ENCODE data around the gene SUN5. TPM values are rescaled to one million over a fixed set of nuclear protein-coding genes. Genes with fewer than 3 reads are reported as not detected.

SUN5 gene
- total and polyA plus RNA-seq, 2 of the 8 experiments (the other 6 are each of a cell fraction or from before 2014, with no cell fraction given), result not detected

DNA sequence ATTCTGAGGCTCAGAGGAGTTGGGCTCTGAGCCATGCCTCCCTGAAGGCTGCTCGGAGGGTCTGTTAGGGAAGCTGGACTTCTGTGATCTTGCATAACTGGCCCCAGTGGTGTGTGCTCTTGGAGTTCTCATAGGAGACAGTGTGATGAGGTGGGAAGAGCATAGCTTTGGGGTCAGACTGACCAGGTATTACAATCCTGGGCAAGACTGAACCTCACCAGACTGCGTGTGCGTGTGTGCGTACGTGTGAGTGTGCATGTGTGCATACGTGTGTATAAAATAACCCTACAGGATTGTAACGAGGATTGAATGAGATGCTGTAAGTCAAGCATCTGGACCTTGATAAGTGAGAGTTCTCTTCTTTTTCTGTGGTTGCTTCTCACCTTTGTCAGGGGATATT, 13.3 kb upstream of the SUN5 start:
- DNase-seq (ENCODE audit: low read depth in 1 of 2, low spot score in 2 of 2) (no peak), FAIRE-seq (no peak)
- Histone ChIP-seq H2BK15ac (ENCODE audit: low read length) (0 out of 2 replicates have a peak overlapping the region, but pooled peaks have one; percentile 72), H3K18ac (ENCODE audit: extremely low read depth, low read length) (no peak overlapping the region), H4K8ac (ENCODE audit: extremely low read depth, insufficient read depth, low read length) (no peak overlapping the region), H3K36me3 (ENCODE audit: control insufficient read depth in 2 of 4, insufficient read depth in 4 of 4, low read length in 3 of 4) (no peaks in the 10 kb centered on the region), H3K79me2 (ENCODE audit: control insufficient read depth in 1 of 2, insufficient read depth in 2 of 2, low read length in 2 of 2) (no peaks in the 10 kb centered on the region), H3K9ac (replicated peaks in 1 of 4; ENCODE audit: extremely low read depth in 1 of 4, low read depth in 3 of 4, low read length in 3 of 4) (no peak overlapping the region), H3K27me3 (replicated peaks in 1 of 4; ENCODE audit: control insufficient read depth in 3 of 4, extremely low read depth in 1 of 4, insufficient read depth in 3 of 4, low read length in 3 of 4) (no peaks in the 10 kb centered on the region), H4K20me1 (replicated peaks in 1 of 2; ENCODE audit: control insufficient read depth in 1 of 2, insufficient read depth in 2 of 2, low read length in 2 of 2) (peaks cover 0 to 2% of the 10 kb centered on the region in 2 experiments), H2BK12ac (ENCODE audit: low read depth, low read length) (no peak overlapping the region), H4K5ac (ENCODE audit: insufficient read length, low read depth, low read length) (no peak overlapping the region), H3K79me1 (ENCODE audit: low read depth, low read length) (no peaks in the 10 kb centered on the region), H3K4me2 (ENCODE audit: insufficient read depth in 1 of 2, low read depth in 2 of 2, low read length in 2 of 2) (no peak overlapping the region), H3K27ac (ENCODE audit: low read depth, low read length) (no peak overlapping the region), H3K23ac (ENCODE audit: insufficient read length) (no peak overlapping the region), H4K91ac (replicated peaks; ENCODE audit: insufficient read length, low read length) (no peak overlapping the region), H2AK5ac (ENCODE audit: low read depth, low read length) (no peak overlapping the region), H3K56ac (replicated peaks; ENCODE audit: insufficient read length, low read depth, low read length) (no peak overlapping the region), H3K23me2 (ENCODE audit: low read depth, low read length) (no peaks in the 10 kb centered on the region), H2BK20ac (ENCODE audit: low read length) (no peak overlapping the region), H2BK120ac (replicated peaks; ENCODE audit: low read depth, low read length) (no peak overlapping the region), H3K14ac (ENCODE audit: insufficient read length) (no peak overlapping the region), H2BK5ac (ENCODE audit: low read depth, low read length) (no peak overlapping the region), H3K4me3 (ENCODE audit: extremely low read depth in 1 of 4, insufficient read depth in 2 of 4, low read depth in 3 of 4, low read length in 4 of 4) (no peak overlapping the region), H3K4ac (replicated peaks; ENCODE audit: insufficient read length, low read depth, low read length) (no peak overlapping the region), H2AFZ (ENCODE audit: low read length) (no peak overlapping the region), H3K4me1 (replicated peaks in 1 of 4; ENCODE audit: control insufficient read depth in 3 of 4, insufficient read depth in 4 of 4, low read length in 3 of 4) (peaks cover 0 to 11% (median 0%) of the 10 kb centered on the region in 4 experiments; a peak in 1 of 7 replicates), H3K9me3 (ENCODE audit: insufficient read depth in 2 of 2, low read depth in 1 of 2, low read length in 1 of 2) (no peaks in the 10 kb centered on the region)
- ChIA-PET POLR2A (ENCODE audit: partially characterized antibody) (interaction anchor here (1.0 to 1.3 kb wide), 2 partner anchors 12 to 18 kb away, joined by 4 to 5 read pairs; no protein-coding TSS in a partner anchor), CTCF (ENCODE audit: partially characterized antibody) (interaction anchor here (0.9 to 11.8 kb wide), 6 partner anchors 14 to 78 kb away, joined by 3 to 86 read pairs (median 3); partner anchors contain the start of genes BPIFB2 and SUN5)
- WGBS, 2 experiments (ENCODE audit: extremely low coverage in 1 of 2, insufficient coverage in 1 of 2, insufficient read length in 1 of 2, insufficient replicate concordance in 2 of 2, low coverage in 1 of 2, low lambda C conversion rate in 2 of 2, missing lambda C conversion rate in 1 of 2), result 94% methylated on average over 7 of the region's 7 CpGs; no CpG with 5 or more reads in 1 of the 2 experiments
- TF ChIP-seq JUN (IDR thresholded peaks at IDR 0.05; ENCODE audit: low read depth, low read length), result no peak
